ENCODE measurements around the gene SPTBN4.

Gene SPTBN4

DNA sequence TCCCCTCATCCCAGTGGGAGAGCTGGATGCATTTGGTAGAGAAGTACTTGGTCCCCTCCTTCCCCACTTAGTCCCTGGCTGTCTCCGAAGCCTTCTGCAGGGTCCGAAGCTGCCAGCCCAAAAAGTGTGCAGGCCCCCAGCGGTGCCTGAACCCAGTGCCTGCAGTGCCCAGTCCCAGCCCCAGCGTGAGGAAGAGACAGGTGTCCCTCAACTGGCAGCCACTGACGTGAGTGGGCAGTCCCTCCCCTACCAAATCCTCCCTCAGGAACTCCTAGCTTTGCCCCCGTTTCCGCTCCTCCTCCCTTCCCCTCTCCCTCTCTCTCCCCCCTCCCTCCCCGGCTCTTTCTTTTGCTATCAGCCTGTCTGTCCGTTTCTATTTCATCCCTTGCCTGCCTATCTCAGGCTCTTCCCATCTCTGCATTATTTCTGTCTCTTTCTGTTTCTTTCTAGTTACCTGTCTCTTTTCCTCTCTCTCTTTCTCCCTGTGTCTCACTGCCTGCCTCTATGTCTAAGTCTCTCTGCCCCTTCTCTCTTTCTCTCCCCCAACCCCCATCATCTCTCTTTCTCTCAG lies 132.6 kb downstream of the SPTBN4 start:
- DNase-seq (ENCODE audit: low read depth in 1 of 2, low spot score in 1 of 2): no peak
- peaks cover 52% of the 10 kb centered on the region for H3K27me3 ChIP-seq (ENCODE audit: insufficient read depth, poor library complexity, severe bottlenecking)

DNA sequence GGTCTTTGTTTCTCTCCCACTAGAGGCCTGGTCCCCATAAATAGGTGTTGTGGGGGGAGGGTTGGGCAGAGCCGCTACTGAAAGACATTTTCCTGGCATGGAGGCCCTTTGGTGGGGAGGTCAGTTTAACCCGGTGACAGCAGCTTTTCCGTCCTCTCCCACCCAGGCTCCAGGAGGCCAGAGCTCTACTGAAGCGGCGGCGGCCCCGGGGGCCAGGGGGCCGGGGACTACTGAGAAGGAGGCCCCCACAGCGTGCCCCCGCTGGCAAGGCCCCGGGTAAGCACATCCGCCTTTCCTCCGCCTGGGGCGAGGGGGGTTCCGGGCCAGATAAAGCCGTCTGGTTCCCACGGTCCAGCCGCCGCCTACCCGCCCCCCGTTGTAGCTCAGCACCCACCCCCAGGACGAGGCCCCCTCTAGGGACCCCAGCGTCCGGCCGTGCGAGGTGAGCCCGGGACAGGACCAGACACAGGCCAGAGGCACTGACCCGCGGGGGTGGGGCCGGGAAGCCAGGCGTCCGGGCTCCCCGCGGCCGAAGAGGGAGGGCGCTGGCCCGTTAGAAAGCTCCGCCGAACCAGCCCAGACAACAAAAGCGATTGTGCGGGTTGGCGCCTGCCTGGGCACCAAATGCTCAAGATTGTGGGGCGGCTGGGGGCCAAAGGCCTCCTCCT lies 133.2 kb downstream of the SPTBN4 start:
- Histone ChIP-seq H3K27ac (replicated peaks) (no peak overlapping the region), H3K27me3 (ENCODE audit: insufficient read depth, poor library complexity, severe bottlenecking) (peaks cover 54% of the 10 kb centered on the region), H3K4me3 (replicated peaks; ENCODE audit: insufficient read depth, low read length) (no peak overlapping the region)
- TF ChIP-seq, protein P1, sequence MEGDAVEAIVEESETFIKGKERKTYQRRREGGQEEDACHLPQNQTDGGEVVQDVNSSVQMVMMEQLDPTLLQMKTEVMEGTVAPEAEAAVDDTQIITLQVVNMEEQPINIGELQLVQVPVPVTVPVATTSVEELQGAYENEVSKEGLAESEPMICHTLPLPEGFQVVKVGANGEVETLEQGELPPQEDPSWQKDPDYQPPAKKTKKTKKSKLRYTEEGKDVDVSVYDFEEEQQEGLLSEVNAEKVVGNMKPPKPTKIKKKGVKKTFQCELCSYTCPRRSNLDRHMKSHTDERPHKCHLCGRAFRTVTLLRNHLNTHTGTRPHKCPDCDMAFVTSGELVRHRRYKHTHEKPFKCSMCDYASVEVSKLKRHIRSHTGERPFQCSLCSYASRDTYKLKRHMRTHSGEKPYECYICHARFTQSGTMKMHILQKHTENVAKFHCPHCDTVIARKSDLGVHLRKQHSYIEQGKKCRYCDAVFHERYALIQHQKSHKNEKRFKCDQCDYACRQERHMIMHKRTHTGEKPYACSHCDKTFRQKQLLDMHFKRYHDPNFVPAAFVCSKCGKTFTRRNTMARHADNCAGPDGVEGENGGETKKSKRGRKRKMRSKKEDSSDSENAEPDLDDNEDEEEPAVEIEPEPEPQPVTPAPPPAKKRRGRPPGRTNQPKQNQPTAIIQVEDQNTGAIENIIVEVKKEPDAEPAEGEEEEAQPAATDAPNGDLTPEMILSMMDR (IDR thresholded peaks at IDR 0.05; ENCODE audit: insufficient read depth, low read length): no peak
- no peak for TF ChIP-seq SPI1 (IDR thresholded peaks at IDR 0.05; ENCODE audit: borderline replicate concordance, low read depth)
- TF ChIP-seq REST (IDR thresholded peaks at IDR 0.05; ENCODE audit: insufficient replicate concordance, low read depth): no peak
- no peak for TF ChIP-seq GABPA (IDR thresholded peaks at IDR 0.05; ENCODE audit: low read depth)
- TF ChIP-seq POLR2AphosphoS5 (IDR thresholded peaks at IDR 0.05; ENCODE audit: low read depth): no peak
- DNase-seq (ENCODE audit: low read depth in 1 of 2, low spot score in 1 of 2): no peak

More for the DNA sequence above, 132.6 kb downstream of the SPTBN4 start:
- no peak overlapping the region for H3K4me3 ChIP-seq (replicated peaks; ENCODE audit: insufficient read depth, low read length)
- H3K27ac ChIP-seq (replicated peaks): no peak overlapping the region
- TF ChIP-seq, protein P1 (IDR thresholded peaks at IDR 0.05; ENCODE audit: insufficient read depth, low read length): no peak
- no peak for TF ChIP-seq GABPA (IDR thresholded peaks at IDR 0.05; ENCODE audit: low read depth)
- TF ChIP-seq REST (IDR thresholded peaks at IDR 0.05; ENCODE audit: insufficient replicate concordance, low read depth): no peak
- TF ChIP-seq SPI1 (IDR thresholded peaks at IDR 0.05; ENCODE audit: borderline replicate concordance, low read depth): no peak
- no peak for TF ChIP-seq POLR2AphosphoS5 (IDR thresholded peaks at IDR 0.05; ENCODE audit: low read depth)

DNA sequence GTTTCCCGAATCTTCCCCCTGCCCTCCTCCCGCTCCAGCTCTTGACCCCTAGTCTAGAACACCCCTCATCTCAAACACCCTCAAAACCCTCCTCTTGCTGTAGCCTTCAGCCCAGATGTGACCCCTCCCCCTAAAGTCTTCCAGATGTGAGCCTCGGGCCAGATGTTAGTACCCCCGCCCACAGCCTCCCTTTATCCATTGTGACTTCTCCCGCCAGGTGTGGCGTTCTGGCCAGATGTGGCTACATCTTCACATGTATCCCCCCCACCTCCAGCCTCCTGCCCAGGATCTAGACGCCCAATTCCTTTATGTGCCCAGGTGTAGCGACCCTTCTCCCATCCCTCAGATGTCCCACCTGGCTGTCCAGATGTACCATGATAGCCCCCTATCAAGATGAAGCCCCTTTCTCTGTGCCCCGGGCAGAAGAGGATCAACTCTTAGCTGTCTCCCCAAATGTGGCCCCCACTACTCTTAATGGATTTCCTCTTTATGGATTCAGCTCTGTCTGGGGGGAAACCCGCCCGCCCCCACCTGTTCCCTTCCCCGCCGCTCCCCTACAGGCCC lies 133.9 kb downstream of the SPTBN4 start:
- TF ChIP-seq GABPA (IDR thresholded peaks at IDR 0.05; ENCODE audit: low read depth): no peak
- H3K4me3 ChIP-seq (replicated peaks; ENCODE audit: insufficient read depth, low read length): no peak overlapping the region
- peaks cover 54% of the 10 kb centered on the region for H3K27me3 ChIP-seq (ENCODE audit: insufficient read depth, poor library complexity, severe bottlenecking)
- no peak overlapping the region for H3K27ac ChIP-seq (replicated peaks)
- no peak for DNase-seq (ENCODE audit: low read depth in 1 of 2, low spot score in 1 of 2)

DNA sequence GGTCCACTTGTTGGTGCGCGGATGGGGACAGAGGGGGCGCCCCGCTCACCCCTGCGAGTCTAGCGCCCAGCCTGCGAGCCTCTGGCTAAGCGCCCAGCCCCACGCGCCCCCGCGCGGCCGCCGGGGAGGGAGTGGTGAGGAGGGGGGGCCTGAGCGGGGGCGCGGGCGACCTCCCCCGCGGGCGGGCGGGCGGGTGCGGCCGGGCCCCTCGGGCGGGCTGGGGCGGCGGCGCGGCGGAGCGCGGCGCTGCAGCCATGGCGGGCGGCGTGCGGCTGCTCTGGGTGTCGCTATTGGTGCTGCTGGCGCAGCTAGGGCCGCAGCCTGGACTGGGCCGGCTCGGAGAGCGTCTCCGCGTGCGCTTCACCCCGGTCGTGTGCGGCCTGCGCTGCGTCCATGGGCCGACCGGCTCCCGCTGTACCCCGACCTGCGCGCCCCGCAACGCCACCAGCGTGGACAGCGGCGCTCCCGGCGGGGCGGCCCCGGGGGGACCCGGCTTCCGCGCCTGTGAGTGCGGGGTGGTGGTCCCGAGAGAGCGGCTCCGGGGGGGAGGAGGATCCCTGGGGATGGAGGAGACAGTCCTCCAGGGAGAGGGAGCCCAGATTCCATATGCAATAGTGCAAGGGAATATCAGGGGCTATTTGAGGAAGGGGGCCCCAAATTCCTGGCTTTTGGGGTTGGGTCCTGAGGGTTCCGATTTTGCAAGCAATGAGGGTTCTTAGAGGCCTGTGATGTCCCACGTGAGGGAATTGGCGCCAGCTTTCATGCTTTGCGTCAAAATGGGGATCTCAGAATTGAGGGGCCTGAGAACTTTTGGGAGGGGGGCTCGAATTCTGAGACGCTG lies 134.6 kb downstream of the SPTBN4 start, which contains the start of gene LTBP4:
Gene LTBP4 (plus strand): TSS at position 236 of the 841 bp plus-strand sequence. CDS start 19 bp downstream, at position 255.
- TF ChIP-seq, protein P1 (IDR thresholded peaks at IDR 0.05; ENCODE audit: insufficient read depth, low read length): no peak
- TF ChIP-seq SPI1 (IDR thresholded peaks at IDR 0.05; ENCODE audit: borderline replicate concordance, low read depth) (no peak), REST (IDR thresholded peaks at IDR 0.05; ENCODE audit: insufficient replicate concordance, low read depth) (no peak), POLR2AphosphoS5 (IDR thresholded peaks at IDR 0.05; ENCODE audit: low read depth) (no peak), GABPA (IDR thresholded peaks at IDR 0.05; ENCODE audit: low read depth) (no peak)
- DNase-seq (ENCODE audit: low read depth in 1 of 2, low spot score in 1 of 2): no peak
- Histone ChIP-seq H3K4me3 (replicated peaks; ENCODE audit: insufficient read depth, low read length) (0 out of 2 replicates have a peak within 1 kb of the TSS, but pooled peaks have one; percentile 3), H3K27ac (replicated peaks) (no peak within 1 kb of the TSS), H3K27me3 (ENCODE audit: insufficient read depth, poor library complexity, severe bottlenecking) (peaks cover 55% of the 10 kb centered on the region)
